ENCODE measurements around the gene ZBTB7C.

The ZBTB7C gene

GRCh38 chr18:47985866-47986265, 423.3 kb downstream of the ZBTB7C start:
- TF ChIP-seq CTCF (IDR thresholded peaks at IDR 0.05; ENCODE audit: borderline replicate concordance, control extremely low read depth, extremely low read depth, insufficient read depth, missing control alignments): no peak
- in situ Hi-C loops (cut with MboI; ENCODE audit: low sequenced_read_pairs, unreplicated experiment): no loop called here
- no peak for DNase-seq (ENCODE audit: low spot score)

- TF ChIP-seq CTCF (IDR thresholded peaks at IDR 0.05; ENCODE audit: borderline replicate concordance, control extremely low read depth, extremely low read depth, insufficient read depth, missing control alignments): no peak
- in situ Hi-C loops (cut with MboI; ENCODE audit: low sequenced_read_pairs, unreplicated experiment): no loop called here
- DNase-seq (ENCODE audit: low spot score): no peak
These were observed 424.2 kb downstream of the ZBTB7C start for GRCh38 chr18:47984991-47985390.

GRCh38 chr18:47983946-47984345, 425.2 kb downstream of the ZBTB7C start:
- in situ Hi-C loops (cut with MboI; ENCODE audit: low sequenced_read_pairs, unreplicated experiment): no loop called here
- no peak for TF ChIP-seq CTCF (IDR thresholded peaks at IDR 0.05; ENCODE audit: borderline replicate concordance, control extremely low read depth, extremely low read depth, insufficient read depth, missing control alignments)
- no peak for DNase-seq (ENCODE audit: low spot score)

- in situ Hi-C loops (cut with MboI; ENCODE audit: low sequenced_read_pairs, unreplicated experiment): no loop called here
- no peak for DNase-seq (ENCODE audit: low spot score)
- TF ChIP-seq CTCF (IDR thresholded peaks at IDR 0.05; ENCODE audit: borderline replicate concordance, control extremely low read depth, extremely low read depth, insufficient read depth, missing control alignments): no peak
These were observed 426.1 kb downstream of the ZBTB7C start for GRCh38 chr18:47983055-47983454.

GRCh38 chr18:47981830-47982229, 427.4 kb downstream of the ZBTB7C start:
- no peak for DNase-seq (ENCODE audit: low spot score)
- in situ Hi-C loops (cut with MboI; ENCODE audit: low sequenced_read_pairs, unreplicated experiment): no loop called here
- TF ChIP-seq CTCF (IDR thresholded peaks at IDR 0.05; ENCODE audit: borderline replicate concordance, control extremely low read depth, extremely low read depth, insufficient read depth, missing control alignments): no peak

- no peak for TF ChIP-seq CTCF (IDR thresholded peaks at IDR 0.05; ENCODE audit: borderline replicate concordance, control extremely low read depth, extremely low read depth, insufficient read depth, missing control alignments)
- in situ Hi-C loops (cut with MboI; ENCODE audit: low sequenced_read_pairs, unreplicated experiment): no loop called here
- DNase-seq (ENCODE audit: low spot score): no peak
These were observed 427.9 kb downstream of the ZBTB7C start for GRCh38 chr18:47981320-47981719.
